ENCODE results near the gene NEURL1B. TPM values are rescaled to one million over a fixed set of nuclear protein-coding genes. Genes with fewer than 3 reads are reported as not detected.

NEURL1B gene
- total and polyA plus RNA-seq, 2 experiments from 2014 or later = 0.13 to 1.8 TPM

DNA sequence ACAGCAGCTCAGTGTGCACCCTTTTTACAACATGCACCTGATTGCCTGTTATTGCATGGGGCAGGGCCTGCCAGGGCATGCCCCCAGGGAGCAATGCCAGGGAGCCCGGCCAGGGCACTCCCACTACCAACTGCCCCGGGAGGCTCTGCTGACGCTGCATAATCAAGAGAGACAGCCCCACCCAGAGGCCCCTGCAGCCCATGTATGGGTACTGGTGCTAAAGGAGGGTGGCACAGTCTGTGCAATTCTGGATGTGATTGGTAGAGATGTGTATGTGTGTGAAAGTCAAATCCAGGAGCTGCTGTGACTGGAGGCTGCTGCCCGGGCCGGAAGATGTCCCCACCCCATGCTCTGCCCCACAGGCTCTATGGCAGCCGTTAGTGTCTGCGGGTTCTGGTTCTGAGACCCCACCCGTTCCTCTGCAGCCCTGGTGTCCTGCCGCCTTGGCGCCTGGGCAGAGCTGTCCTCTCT lies 3.9 kb upstream of the NEURL1B start:
- 0 out of 2 replicates have a peak, but pooled peaks cover 1% of the 10 kb centered on the region for H3F3A ChIP-seq (ENCODE audit: insufficient read depth)
- H3K79me2 ChIP-seq (ENCODE audit: insufficient read depth) = no peaks in the 10 kb centered on the region
- H4K20me1 ChIP-seq (ENCODE audit: insufficient read depth) = no peaks in the 10 kb centered on the region
- TF ChIP-seq EZH2 (IDR thresholded peaks at IDR 0.05; ENCODE audit: insufficient read depth, poor library complexity, severe bottlenecking) = no peak
- TF ChIP-seq EZH2phosphoT487 (IDR thresholded peaks at IDR 0.05; ENCODE audit: insufficient read depth, low read depth) = no peak
- 33 to 39% methylated on average over 10 of the region's 10 CpGs for WGBS, 2 experiments (ENCODE audit: low coverage in 1 of 2, low lambda C conversion rate in 2 of 2, missing lambda C conversion rate in 2 of 2)
- H3K4me1 ChIP-seq (ENCODE audit: insufficient read depth) = peaks cover 4% of the 10 kb centered on the region; the same call in 1 of the 2 replicates
- no peak for DNase-seq
- no peak overlapping the region for H3K4me3 ChIP-seq
- no peaks in the 10 kb centered on the region for H3K36me3 ChIP-seq (ENCODE audit: low read depth)
- in situ Hi-C loops (cut with MboI) = no loop called here
- H3K9me2 ChIP-seq (ENCODE audit: insufficient read depth) = no peaks in the 10 kb centered on the region
- no peak overlapping the region for H3K9ac ChIP-seq
- H3K4me2 ChIP-seq (ENCODE audit: unreplicated experiment) = no peak overlapping the region
- no peak overlapping the region for H2AFZ ChIP-seq
- H3K27me3 ChIP-seq (replicated peaks; ENCODE audit: insufficient read depth) = peaks cover 7% of the 10 kb centered on the region
- H3K9me3 ChIP-seq (ENCODE audit: low read depth) = no peaks in the 10 kb centered on the region
- H3K27ac ChIP-seq = no peak overlapping the region

DNA sequence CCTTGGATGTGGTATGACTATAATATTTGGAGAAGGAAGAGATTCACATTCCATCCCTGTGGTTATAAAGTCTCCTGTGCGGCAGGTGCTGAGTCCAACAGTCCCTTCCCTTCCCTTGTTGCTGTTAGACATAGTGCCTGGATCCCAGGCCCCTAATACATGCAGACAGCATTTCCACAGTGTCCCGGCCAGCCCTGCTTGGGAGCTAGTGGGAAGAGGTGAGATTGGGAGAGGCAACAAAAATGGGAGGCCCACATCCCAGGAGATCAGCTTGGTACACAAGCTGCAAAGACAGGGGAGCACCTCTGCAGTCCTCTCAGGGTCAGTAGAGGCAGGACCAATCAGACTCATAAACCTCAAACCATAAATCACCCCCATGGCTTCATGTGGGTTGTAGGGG lies 3.3 kb upstream of the NEURL1B start:
- in situ Hi-C loops (cut with MboI) = no loop called here
- Histone ChIP-seq H4K20me1 (ENCODE audit: insufficient read depth) (no peaks in the 10 kb centered on the region), H3K4me3 (no peak overlapping the region), H3K9me3 (ENCODE audit: low read depth) (no peaks in the 10 kb centered on the region), H3K27me3 (replicated peaks; ENCODE audit: insufficient read depth) (peaks cover 7% of the 10 kb centered on the region), H3K79me2 (ENCODE audit: insufficient read depth) (no peaks in the 10 kb centered on the region), H3K9ac (no peak overlapping the region), H3K9me2 (ENCODE audit: insufficient read depth) (no peaks in the 10 kb centered on the region), H3K27ac (no peak overlapping the region), H3K4me2 (ENCODE audit: unreplicated experiment) (no peak overlapping the region), H2AFZ (no peak overlapping the region), H3K4me1 (ENCODE audit: insufficient read depth) (peaks cover 4% of the 10 kb centered on the region; the same call in 1 of the 2 replicates), H3F3A (ENCODE audit: insufficient read depth) (0 out of 2 replicates have a peak, but pooled peaks cover 5% of the 10 kb centered on the region), H3K36me3 (ENCODE audit: low read depth) (no peaks in the 10 kb centered on the region)
- WGBS, 2 experiments (ENCODE audit: low coverage in 1 of 2, low lambda C conversion rate in 2 of 2, missing lambda C conversion rate in 2 of 2) = 78 to 91% methylated on average over 2 of the region's 2 CpGs
- TF ChIP-seq EZH2 (IDR thresholded peaks at IDR 0.05; ENCODE audit: insufficient read depth, poor library complexity, severe bottlenecking) (no peak), EZH2phosphoT487 (IDR thresholded peaks at IDR 0.05; ENCODE audit: insufficient read depth, low read depth) (no peak)
- DNase-seq = no peak

DNA sequence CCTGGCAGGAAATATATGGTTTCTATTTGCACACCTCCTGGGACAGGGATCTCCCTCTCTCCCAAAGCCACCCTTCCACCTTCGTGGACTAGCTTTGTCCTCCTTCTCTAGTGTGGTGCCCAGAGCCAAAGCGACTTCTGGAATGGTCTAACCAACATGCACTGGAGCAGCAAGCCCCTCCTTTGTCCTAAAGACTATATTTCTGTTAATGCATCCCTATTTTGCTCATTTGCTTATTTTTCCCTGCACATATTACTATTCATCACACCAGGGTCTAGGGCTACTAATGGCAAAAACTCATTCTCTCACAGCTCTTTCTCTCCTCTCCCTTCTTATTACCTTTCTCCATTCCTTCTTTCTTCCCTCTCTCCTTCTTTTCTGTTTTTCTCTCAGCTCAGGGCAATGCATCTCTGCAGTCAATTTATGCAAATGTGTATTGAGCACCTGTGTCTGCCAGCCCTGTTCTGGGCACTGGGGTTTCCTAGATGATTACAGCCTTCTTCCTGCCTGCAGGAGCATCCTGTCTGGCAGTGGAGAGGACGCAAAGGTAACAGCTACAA lies 2.8 kb upstream of the NEURL1B start:
- no peaks in the 10 kb centered on the region for H4K20me1 ChIP-seq (ENCODE audit: insufficient read depth)
- no peaks in the 10 kb centered on the region for H3K36me3 ChIP-seq (ENCODE audit: low read depth)
- no peaks in the 10 kb centered on the region for H3K9me3 ChIP-seq (ENCODE audit: low read depth)
- no peak overlapping the region for H3K27ac ChIP-seq
- TF ChIP-seq EZH2 (IDR thresholded peaks at IDR 0.05; ENCODE audit: insufficient read depth, poor library complexity, severe bottlenecking) (no peak), EZH2phosphoT487 (IDR thresholded peaks at IDR 0.05; ENCODE audit: insufficient read depth, low read depth) (no peak)
- H3K4me2 ChIP-seq (ENCODE audit: unreplicated experiment) = no peak overlapping the region
- H3K9me2 ChIP-seq (ENCODE audit: insufficient read depth) = no peaks in the 10 kb centered on the region
- H3F3A ChIP-seq (ENCODE audit: insufficient read depth) = 0 out of 2 replicates have a peak, but pooled peaks cover 5% of the 10 kb centered on the region
- in situ Hi-C loops (cut with MboI) = no loop called here
- WGBS, 2 experiments (ENCODE audit: low coverage in 1 of 2, low lambda C conversion rate in 2 of 2, missing lambda C conversion rate in 2 of 2) = 65 to 77% methylated on average over 3 of the region's 3 CpGs
- H2AFZ ChIP-seq = no peak overlapping the region
- no peak overlapping the region for H3K4me3 ChIP-seq
- no peak overlapping the region for H3K9ac ChIP-seq
- no peaks in the 10 kb centered on the region for H3K79me2 ChIP-seq (ENCODE audit: insufficient read depth)
- H3K4me1 ChIP-seq (ENCODE audit: insufficient read depth) = peaks cover 4% of the 10 kb centered on the region; the same call in 1 of the 2 replicates
- DNase-seq = no peak
- peaks cover 7% of the 10 kb centered on the region for H3K27me3 ChIP-seq (replicated peaks; ENCODE audit: insufficient read depth)

DNA sequence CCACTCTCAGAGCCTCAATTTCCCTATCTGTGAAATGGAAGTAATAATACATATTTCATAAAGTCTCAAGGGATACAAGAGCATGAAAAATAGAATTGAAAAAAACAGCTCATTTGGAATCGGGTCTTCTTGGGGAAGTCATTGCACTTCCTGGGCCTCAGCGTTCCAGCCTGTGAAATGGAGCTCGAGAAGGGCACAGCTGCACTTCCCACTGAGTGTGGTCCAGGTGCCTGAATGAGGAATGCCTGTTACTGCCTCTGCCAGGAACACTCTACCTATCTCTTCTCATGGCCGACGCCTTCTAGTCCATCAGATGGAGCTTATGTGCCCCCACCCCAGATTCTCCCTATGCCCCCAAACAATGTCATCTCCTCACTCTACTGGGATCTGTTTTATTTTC lies 924 bp upstream of the NEURL1B start:
- Histone ChIP-seq H3K79me2 (ENCODE audit: insufficient read depth) (no peaks in the 10 kb centered on the region), H4K20me1 (ENCODE audit: insufficient read depth) (no peaks in the 10 kb centered on the region), H3K27ac (no peak overlapping the region), H2AFZ (no peak overlapping the region), H3K9me2 (ENCODE audit: insufficient read depth) (no peaks in the 10 kb centered on the region), H3K9ac (no peak overlapping the region), H3K27me3 (replicated peaks; ENCODE audit: insufficient read depth) (peaks cover 7% of the 10 kb centered on the region), H3K4me1 (ENCODE audit: insufficient read depth) (peaks cover 4% of the 10 kb centered on the region; the same call in 1 of the 2 replicates), H3K36me3 (ENCODE audit: low read depth) (no peaks in the 10 kb centered on the region), H3K4me2 (ENCODE audit: unreplicated experiment) (no peak overlapping the region), H3K4me3 (0 out of 2 replicates have a peak overlapping the region, but pooled peaks have one; percentile 74), H3F3A (ENCODE audit: insufficient read depth) (0 out of 2 replicates have a peak, but pooled peaks cover 5% of the 10 kb centered on the region), H3K9me3 (ENCODE audit: low read depth) (no peaks in the 10 kb centered on the region)
- in situ Hi-C loops (cut with MboI) = no loop called here
- DNase-seq = no peak
- 95 to 96% methylated on average over 4 to 5 of the region's 5 CpGs for WGBS, 2 experiments (ENCODE audit: low coverage in 1 of 2, low lambda C conversion rate in 2 of 2, missing lambda C conversion rate in 2 of 2)
- no peak for TF ChIP-seq EZH2phosphoT487 (IDR thresholded peaks at IDR 0.05; ENCODE audit: insufficient read depth, low read depth)
- no peak for TF ChIP-seq EZH2 (IDR thresholded peaks at IDR 0.05; ENCODE audit: insufficient read depth, poor library complexity, severe bottlenecking)
